CD4-positive, alpha-beta T cell treated with Interferon alpha-2 for 1 hour (primary cell): ENCODE data around the gene AARSD1.
"Not testable (repeated sequence)": the region's sequence is repeated elsewhere in the genome, so short reads cannot be mapped to it uniquely, and the experiment has no call there.

Source experiments
- DNase-seq, 2 donors: peaks; one replicate each; pipeline ENCODE4 v3.0.0-alpha.2; 2020 to 2022

The AARSD1 gene

DNA sequence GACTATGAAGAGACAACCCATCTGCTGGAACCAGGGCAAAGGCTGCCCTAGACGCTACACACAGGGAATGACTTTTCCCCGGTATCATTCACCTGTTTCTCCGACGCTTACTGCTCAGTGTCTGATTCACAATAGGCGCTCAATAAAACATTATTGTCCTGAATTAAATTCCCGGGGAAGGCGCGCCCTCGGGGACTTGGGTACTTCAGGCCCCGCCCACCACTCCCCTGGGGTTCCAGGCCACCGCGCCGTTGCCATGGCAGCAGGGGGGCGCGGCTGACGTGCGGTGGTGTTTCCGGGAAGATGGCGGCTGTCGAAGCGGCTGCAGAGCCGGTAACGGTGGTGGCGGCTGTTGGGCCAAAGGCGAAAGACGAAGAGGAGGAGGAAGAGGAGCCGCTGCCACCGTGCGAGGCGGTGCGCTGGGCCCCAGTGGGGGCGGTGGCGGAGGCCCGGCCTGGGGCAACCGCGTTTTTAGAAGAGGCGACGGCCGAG lies 16.1 kb upstream of the AARSD1 start, which contains the start of gene RUNDC1:
TSS of gene RUNDC1 (plus strand) at position 292 of the 492 bp plus-strand sequence. CDS start at position 304, 12 bp downstream.
- peak; percentile 90 to 92 for DNase-seq

DNA sequence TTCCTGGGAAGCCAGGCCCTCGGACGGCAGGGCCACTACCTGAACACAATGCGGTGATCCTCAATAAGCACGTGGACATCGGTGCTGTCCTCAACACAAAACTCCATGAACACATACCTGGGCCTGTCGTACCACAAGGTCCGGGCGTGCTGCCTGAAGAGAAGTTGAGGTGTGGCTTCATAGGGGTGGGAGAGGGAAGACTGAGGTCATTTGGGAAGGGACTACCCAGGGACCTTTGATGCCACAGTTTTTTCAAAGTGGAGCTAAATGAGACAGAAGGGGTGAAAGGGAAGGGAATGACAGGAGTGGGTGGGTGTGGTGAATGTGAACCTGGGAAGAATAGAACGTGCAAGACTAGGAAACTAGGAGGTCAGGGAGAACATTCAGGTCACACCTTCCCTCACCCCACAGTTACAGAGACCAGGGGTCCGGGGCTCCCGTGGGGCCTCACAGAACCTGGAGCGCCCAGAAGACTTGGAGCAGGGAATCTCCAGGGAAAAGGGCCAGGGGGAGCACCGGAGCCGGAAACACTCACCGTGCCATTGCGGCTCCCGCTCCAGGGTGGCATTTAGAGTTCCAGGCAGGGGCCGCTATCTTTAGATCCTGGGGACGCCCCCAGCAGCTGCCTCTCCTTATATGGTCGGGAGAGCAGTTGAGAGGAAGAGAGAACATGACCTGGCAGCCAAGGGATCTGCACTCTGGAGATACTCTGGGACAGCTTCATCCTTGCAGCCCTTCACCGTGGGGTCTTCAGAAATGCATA lies 15.4 kb upstream of the AARSD1 start, which contains the start of gene PTGES3L:
TSS of gene PTGES3L (minus strand) at position 570 of the 763 bp plus-strand sequence. CDS start at position 543, 27 bp downstream.
- no peak for DNase-seq

- DNase-seq, result not testable (repeated sequence)
Measured at GRCh38 chr17:42975701-42976100, 11.4 kb upstream of the AARSD1 start.

DNA sequence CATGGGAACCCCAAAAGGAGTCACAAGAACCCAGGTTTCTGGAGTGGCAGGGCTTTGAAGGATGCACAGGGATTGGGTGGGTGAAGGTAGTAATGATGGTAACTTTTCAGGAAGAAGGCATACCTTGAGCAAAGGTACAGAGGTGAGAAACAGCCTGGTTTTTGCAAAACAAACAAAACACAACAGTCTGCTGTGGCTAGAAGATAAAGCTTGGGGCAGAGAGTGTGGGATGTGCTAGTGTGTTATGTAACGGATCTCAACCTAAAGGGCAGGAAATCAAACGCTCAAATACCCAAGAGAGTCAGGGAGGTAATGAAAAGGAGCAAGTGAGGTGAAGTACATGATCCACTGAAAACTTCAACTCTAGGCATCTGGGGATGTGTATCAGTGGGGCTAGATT lies 11.0 kb upstream of the AARSD1 start:
- DNase-seq, result no peak

GRCh38 chr17:42973323-42973722 lies 9.1 kb upstream of the AARSD1 start:
- not testable (repeated sequence) for DNase-seq

DNA sequence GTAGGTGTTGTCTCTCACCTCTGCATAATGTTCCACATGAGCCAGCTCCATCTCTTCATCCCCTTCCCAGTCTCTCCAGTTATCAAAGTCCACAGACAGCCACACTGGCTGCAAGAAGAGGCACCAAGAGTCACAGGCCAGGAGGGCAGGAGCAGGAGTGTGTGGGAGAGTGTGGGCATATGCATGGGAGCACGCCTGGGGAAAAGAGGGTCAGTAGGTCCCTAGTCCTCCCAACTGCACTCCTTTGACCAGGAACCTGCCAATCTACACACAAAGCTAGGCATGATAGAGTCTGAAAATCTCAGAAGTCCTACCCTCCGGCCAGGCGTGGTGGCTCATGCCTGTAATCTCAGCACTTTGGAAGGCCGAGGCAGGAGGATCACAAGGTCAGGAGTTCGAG lies 7.3 kb upstream of the AARSD1 start:
- DNase-seq, result no peak

DNA sequence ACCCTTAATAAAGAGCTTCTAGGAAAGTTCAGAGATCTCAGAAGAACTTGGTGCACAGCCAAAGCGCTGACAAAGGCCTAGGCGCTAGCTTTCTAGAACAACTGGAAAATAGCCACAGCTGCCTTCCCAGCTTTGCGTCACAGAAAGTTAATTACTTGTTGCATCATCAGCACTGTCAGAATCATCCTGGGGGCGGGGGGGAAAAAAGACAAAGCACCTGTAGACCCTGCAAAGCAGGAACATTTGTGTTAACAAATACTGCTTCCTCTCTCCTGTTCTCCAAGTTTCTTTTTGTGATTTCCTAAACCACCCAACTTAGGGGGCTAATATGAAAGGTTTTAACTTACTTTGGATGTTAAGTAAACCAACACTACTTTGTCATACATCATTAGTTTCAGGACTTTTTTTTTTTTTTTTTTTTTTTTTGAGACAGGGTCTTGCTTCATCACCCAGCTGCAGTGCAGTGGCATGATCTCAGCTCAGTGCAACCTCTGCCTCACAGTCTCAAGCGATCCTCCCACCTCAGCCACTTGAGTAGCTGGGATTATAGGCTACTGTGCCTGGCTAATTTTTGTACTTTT lies 4.8 kb upstream of the AARSD1 start:
- no peak for DNase-seq

DNA sequence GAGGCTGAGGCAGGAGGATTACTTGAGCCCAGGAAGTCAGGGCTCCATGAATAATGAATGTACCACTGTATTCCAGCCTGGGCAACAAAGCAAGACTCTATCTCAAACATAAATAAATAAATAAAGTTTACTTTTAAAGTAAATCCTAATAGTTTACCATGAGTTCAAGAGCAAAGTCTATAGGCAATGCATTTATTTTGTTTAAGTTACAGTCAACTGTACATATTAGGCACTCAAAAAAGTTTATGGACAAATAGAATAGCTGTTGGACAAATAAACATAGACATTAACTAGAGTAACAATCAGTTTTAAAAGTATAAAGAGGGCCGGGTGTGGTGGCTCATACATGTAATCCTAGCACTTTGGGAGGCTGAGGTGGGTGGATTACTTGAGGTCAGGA lies 3.7 kb upstream of the AARSD1 start:
- DNase-seq, result no peak

GRCh38 chr17:42953669-42954068 lies 10.6 kb downstream of the AARSD1 start:
- DNase-seq, result no peak

DNA sequence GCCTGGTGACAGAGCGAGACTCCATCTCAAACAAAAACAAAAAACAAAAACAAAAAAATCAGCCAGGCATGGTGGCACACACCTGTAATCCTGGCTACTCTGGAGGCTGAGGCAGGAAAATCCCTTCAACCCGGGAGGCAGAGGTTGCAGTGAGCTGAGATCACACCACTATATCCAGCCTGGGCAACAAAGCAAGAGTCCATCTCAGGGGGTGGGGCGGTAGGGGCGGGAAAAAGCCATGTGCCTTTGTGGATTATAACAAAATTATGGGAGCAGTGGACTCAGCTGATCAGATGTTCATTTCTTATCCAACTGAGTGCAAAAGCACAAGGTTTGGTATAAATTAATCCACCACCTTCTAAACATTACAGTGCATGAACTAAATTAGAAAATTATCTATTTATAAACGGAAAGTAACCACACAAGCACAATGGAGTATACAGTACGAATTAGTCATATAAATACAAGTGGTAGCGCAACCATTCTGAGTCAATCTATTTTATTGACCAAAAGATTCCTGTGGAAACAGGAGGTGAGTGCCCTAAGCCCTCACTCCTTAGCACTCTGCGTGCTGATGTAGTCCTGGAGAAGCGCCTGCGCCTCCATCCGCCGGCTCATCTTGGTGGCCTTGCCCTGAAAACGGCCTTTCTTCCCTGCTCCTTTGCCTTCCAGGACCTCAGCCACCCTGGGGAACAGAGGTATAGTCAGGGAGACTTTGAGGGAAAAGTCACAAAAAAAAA lies 14.0 kb downstream of the AARSD1 start:
- DNase-seq, result no peak

DNA sequence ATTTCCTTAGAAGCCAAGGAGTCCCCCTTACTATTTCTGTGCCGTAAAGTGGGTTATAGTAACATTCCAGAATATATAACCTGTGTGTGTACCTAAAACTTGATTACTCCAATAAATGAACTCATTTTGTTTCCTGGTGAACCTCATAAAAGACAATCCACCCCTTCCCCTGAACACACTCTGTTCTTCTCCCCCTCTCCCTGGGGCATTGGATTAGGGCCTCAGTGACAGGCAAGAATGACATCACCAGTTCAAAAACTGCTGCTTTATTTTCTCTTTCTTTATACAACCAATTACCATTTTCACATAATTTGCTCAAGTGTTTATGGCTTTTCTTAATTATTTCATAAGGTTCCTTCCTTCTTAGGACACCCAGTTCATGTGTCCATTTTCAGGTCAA lies 17.4 kb downstream of the AARSD1 start:
- no peak for DNase-seq

DNA sequence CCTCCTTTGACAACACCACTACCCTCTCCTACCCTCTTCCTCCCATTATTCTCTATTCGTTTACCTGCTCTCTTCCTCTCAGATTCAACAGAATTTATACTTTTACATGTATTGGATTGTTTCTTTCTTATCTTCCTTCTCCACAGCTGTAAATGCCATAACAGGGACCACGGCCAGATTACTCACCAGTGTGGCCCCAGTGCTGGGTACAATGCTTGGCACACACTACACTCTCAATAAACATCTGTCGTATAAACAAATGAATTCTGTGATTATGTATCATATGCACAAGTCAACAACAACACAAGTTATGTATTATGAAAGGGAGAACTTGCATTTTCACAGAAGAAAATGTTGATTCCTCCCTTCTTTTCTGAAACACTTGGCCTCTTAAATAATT lies 20.0 kb downstream of the AARSD1 start:
- DNase-seq, result no peak

DNA sequence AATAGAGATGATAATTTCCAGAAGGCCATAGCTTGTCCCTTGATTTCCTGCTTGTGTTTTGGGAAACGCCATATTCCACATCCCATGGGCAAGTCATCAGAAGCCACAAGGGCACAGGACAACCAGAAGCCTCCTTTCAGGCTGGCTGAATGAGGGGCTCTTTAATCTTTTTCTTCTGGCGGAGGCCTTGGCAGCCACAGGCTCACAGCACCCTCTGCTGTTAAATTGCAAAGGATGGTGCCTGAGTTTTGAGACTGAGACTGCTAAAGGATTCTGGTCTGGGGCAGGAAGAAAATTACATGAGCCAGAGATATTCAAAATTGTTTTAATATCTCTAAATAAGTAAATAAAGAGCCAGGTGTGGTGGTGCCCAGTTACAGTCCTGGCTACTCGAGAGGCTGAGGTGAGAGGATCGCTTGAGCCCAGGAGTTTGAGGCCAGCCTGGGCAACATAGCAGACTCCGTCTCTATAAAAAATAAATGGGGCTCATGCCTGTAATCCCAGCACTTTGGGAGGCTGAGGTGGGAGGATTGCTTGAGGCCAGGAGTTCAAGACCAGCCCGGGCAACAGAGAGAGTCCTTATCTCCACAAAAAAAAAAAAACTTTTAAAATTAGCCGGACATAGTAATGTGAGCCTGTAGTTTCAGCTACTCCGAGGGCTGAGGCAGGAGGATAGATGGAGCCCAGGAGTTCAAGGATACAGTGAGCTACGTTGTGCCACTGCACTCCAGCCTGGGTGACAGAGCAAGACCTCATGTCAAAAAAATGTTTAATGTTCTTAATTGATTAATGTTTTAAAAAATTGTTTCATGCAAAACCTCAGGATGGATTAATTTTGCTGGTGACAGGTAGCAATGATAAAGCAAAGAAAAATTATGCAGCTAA lies 26.3 kb downstream of the AARSD1 start:
- peak; percentile 9 to 37 for DNase-seq

GRCh38 chr17:42929497-42929844 lies 34.8 kb downstream of the AARSD1 start:
- DNase-seq, result no peak

DNA sequence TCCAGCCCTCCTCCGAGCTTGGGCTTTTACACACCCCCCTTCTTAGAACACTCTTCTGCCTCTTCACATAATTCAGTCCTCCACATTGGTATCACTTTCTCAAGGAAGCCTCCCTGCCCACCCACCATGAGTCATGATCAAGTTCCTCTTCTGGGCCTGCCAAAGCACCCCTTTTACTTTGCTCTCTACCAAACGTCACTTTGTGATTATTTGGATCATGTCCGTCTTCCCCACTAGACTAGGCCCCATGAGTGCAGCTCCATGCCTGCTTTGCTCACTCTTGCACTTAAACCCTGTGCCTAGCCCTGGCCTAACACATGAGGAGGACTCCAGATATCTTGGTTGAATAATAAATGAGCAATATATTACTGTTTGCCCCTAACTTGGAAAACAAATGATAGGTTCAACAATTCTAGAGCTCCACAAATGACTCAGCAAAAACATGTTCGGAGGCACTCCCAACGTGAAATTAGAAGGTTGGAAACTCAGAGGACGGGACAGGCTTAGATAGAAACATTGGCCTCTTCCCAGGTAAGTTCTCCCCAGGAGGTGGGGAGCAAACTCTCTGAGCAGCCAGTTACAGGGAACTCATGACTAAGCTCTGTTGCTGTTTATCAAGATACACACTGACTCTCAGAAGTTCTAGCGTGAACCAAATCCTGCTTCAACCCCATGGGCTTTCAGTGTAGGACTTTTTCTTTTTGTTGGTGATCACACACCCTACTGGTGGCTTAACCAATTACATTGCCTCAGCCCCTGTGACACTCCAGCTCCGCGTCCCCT lies 35.3 kb downstream of the AARSD1 start:
- DNase-seq, result peak; percentile 26 to 70

GRCh38 chr17:42924891-42925290 lies 39.4 kb downstream of the AARSD1 start:
- DNase-seq, result no peak

GRCh38 chr17:42923472-42923871 lies 40.8 kb downstream of the AARSD1 start:
- not testable (repeated sequence) for DNase-seq

- no peak for DNase-seq
Measured at GRCh38 chr17:42922294-42922693, 42.0 kb downstream of the AARSD1 start.

- no peak for DNase-seq
Measured at GRCh38 chr17:42920922-42921321, 43.3 kb downstream of the AARSD1 start.

- no peak for DNase-seq
Measured at GRCh38 chr17:42920106-42920900, 44.0 kb downstream of the AARSD1 start.
